ENCODE results near the gene BICC1.

GRCh38 chr10:58556516-58557165 lies 44.0 kb downstream of the BICC1 start:
- no peak for TF ChIP-seq CTCF (IDR thresholded peaks at IDR 0.05)
- no peak for TF ChIP-seq EP300 (IDR thresholded peaks at IDR 0.05)
- no peak for TF ChIP-seq POLR2AphosphoS5 (IDR thresholded peaks at IDR 0.05)
- no peak for TF ChIP-seq POLR2A (IDR thresholded peaks at IDR 0.05)

Measured in upper lobe of left lung (tissue), 4 donors.